ENCODE results near the gene ATP9A.

DNA sequence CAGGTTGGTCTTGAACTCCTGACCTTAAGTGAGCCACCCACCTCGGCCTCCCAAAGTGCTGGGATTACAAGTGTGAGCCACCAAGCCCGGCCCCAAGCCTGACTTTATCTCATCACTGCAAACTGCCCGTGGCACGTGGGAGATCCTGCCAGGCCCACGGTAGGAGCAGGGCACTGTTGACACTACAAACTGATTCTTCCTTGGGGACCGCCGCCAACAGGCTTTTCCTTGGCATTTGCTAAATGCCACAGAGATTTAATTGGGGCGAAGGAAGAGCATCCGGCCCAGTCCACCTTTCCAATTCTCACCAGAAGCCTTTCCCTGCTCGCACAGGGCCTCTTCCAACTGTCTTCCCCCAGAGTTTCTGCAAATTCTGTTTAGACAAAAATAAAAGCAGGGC lies 11.0 kb downstream of the ATP9A start:
- TF ChIP-seq EZH2 (IDR thresholded peaks at IDR 0.05) (no peak), CEBPB (IDR thresholded peaks at IDR 0.05; ENCODE audit: low read depth) (no peak), ELF1 (IDR thresholded peaks at IDR 0.05; ENCODE audit: borderline replicate concordance, low read depth) (no peak)
- TF ChIP-seq, protein P1, sequence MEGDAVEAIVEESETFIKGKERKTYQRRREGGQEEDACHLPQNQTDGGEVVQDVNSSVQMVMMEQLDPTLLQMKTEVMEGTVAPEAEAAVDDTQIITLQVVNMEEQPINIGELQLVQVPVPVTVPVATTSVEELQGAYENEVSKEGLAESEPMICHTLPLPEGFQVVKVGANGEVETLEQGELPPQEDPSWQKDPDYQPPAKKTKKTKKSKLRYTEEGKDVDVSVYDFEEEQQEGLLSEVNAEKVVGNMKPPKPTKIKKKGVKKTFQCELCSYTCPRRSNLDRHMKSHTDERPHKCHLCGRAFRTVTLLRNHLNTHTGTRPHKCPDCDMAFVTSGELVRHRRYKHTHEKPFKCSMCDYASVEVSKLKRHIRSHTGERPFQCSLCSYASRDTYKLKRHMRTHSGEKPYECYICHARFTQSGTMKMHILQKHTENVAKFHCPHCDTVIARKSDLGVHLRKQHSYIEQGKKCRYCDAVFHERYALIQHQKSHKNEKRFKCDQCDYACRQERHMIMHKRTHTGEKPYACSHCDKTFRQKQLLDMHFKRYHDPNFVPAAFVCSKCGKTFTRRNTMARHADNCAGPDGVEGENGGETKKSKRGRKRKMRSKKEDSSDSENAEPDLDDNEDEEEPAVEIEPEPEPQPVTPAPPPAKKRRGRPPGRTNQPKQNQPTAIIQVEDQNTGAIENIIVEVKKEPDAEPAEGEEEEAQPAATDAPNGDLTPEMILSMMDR (IDR thresholded peaks at IDR 0.05 in 2 of 3, conservative IDR thresholded peaks at IDR 0.05 in 1 of 3; ENCODE audit: borderline replicate concordance in 1 of 3, insufficient read depth in 1 of 3, low read depth in 2 of 3, low read length in 2 of 3) = no peak

Data from HCT116 (cell line).